Cerebellar cortex (tissue), 1 donor: ENCODE results near the gene RNASEH2B.
A peak's percentile ranks its signal among the peaks of the same experiment; 100 is the strongest.

Source experiments
- DNase-seq: peaks from one replicate; pipeline ENCODE4 v3.0.0-alpha.2; 2015; ENCODE audit warnings: low spot score

The RNASEH2B gene

GRCh38 chr13:50909605-50910484 is at the start of gene RNASEH2B:
RNASEH2B (plus strand) TSS chr13:50909791; CDS start chr13:50910077, 286 bp downstream.
- DNase-seq = peak; percentile 61

DNA sequence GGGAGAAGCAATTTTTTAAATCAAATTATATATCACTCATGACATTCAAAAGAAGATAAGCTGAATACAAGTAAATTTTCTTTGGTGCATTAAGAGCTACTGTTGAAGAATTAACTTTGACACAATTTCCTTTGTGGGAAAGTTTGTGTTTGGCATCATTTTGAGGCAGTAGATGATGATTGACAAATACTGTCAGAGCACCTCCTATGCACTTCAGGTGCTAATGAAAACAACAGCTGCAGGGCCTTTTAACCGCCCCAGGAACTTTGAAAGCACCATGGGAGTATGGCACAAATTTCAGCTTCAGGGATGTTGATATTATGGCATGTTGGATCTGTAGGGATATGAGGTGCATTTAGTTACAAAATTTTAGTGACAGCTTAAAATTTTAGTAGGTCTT is 45.1 kb upstream of the RNASEH2B start:
- DNase-seq = no peak

GRCh38 chr13:50866817-50867636 is 42.6 kb upstream of the RNASEH2B start:
- DNase-seq = no peak

- no peak for DNase-seq
Measured at GRCh38 chr13:50867637-50867945, 42.0 kb upstream of the RNASEH2B start.

DNA sequence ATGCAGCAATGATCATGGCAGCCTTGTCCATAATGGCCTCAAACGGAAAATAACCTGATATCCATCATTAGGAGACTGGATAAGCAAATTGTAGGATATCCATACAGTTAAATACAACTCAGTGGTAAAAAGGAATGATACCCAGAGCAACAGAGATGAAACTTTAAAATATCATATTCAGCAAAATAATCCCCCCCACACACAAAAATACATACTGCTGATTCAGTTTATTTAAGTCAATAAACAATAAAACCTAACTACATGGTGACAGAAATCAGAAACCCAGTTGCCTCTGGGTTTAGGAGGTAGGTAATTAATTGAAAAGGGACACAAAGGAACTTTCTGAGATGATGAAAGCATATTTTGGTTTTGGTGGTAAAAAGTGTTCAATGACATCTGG is 38.2 kb upstream of the RNASEH2B start:
- DNase-seq = no peak

DNA sequence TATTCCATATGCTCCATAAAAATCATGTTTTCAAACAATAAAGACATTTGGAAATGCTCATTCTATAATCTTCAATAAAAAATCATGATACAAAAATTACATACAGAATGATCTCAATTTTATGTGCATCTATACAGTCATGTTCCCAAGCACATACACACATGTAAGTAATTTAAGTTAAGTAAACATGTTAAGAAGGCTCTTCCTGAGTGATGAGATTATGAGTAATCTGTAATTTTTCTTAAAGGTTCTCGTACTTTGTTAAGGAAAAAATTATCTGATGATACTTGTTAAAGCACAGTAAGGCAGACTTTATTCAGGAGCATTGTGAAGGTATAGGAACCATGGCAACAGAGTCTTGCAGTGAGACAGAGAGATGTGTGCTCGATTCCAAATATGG is 36.1 kb upstream of the RNASEH2B start:
- DNase-seq = no peak

- no peak for DNase-seq
Measured at GRCh38 chr13:50873991-50874390, 35.6 kb upstream of the RNASEH2B start.

DNA sequence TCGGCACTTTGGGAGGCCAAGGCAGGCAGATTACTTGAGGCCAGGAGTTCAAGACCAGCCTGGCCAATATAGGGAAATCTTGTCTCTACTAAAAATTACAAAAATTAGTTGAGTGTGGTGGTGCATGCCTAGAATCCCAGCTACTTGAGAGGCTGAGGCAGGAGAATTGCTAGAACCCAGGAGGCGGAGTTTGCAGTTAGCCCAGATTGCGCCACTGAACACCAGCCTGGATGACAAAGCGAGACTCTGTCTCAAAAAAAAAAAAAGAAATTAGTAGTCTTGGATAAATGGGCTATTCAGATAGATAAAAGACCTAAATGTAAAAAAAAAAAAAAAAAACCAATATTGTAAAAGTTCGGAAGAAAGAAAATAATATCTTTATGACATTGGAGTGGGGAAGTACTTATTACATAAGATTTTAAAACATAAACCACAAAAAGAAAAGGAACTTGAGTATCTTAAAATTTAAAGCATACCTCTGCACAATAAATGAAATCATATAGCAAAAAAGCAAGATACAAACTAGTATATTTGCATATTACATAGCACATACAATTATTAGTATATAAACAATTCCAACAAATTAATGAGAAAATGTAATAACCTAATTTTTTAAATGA is 26.7 kb upstream of the RNASEH2B start:
- DNase-seq = no peak

GRCh38 chr13:50883728-50884127 is 25.9 kb upstream of the RNASEH2B start:
- DNase-seq = no peak

DNA sequence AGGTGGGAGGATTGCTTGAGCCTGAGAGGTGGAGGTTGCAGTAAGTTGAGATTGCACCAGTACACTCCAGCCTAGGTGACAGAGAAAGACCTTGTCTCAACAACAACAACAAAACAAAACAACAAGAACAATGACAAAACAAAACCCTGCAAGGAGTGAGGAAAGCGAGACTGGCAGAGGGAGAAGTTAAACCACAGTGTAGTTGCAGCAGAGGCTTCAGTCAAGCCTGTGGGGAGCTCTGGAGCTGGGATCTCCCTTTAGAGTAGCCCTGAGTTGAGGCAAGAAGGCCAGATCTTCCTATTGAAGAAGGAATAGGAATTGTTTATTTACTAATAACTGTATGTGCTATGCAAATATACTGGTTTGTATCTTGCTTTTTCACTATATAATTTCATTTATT is 25.3 kb upstream of the RNASEH2B start:
- no peak for DNase-seq

- no peak for DNase-seq
Measured at GRCh38 chr13:50887151-50887550, 22.4 kb upstream of the RNASEH2B start.

DNA sequence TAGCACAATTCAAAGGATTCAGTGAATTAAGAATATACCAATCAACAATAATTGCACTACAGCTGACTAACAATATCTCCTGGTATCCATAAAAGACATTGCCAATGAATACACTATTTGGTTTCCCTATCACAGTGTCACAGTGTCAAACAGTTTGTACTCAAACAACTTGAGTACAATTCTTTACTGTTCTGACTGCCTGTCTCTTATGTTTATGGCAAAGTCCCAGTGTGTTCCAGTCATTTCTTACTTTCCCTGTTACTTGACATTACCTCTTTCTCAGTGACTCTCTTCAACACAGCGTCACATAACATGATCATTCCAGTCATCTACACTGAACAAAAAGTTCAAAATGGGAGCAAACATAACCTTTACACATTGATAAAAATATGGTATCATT is 21.2 kb upstream of the RNASEH2B start:
- no peak for DNase-seq

- DNase-seq = no peak
Measured at GRCh38 chr13:50889317-50889716, 20.3 kb upstream of the RNASEH2B start.

DNA sequence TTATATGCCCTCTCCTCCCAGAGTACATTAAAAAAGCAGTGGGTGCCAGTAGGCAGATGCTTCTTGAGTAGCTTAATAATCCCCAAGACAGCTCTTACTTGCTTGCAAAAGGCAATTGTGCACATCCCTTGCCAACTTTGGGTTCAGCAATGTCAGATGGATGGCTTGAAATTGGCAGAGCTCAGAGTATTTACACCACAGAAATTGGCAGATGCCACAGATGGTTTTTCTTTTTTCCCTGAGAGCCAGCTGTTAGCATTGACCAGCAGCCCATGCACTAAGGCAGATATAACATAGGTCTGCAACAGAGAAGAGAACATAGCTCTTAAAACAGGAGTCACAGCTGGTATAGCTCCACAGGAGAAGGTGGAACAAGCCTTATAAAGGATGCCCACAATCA is 18.4 kb upstream of the RNASEH2B start:
- DNase-seq = no peak

GRCh38 chr13:50892210-50892944 is 17.2 kb upstream of the RNASEH2B start:
- no peak for DNase-seq

DNA sequence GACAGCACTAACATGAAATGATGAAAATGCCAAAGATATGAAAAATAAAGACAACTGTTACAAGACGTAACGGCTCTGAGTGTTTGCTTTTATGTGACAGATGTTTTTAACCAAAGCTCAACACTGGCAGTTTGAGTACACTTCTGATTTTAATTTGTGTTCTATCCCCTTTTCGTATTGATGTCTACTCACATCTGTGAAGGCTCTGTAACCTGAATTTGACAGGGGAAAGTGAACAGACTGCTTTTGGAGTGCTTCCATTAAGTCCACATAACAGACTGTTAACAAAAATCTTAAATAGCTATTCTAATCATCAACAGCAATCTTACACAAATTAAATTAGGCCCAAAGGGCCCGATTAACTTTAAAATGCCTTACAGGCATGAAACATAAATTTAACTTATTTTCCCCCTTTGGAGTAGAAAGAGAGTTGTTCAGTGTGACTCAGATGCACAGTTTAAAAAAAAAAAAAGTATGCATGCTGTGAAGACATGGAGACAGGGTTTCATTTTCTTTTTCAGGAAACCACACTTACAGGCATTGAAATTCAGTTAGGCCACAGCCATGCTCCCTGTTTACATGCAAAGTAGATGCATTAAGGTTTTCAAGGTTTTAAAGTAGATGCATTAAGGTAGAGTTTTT is 16.3 kb upstream of the RNASEH2B start:
- DNase-seq = no peak

DNA sequence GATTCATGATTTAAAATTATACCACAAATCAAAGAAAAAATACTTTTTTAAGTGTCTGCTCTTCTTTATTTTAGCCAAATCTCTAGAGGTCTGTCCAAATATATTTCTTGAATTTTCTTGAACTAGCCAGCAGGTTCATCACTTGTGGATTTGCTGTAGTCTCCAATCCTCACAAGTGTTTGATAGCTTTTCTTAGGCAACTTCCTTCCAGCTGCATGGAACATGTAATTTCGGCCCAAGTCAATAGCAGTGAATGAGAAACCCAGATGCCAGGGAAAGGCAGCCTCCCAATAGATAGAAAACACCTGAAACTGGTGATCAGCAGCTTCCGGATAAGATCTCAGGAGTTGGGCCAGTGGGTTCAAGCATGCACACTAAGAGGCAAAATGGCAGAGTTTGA is 15.6 kb upstream of the RNASEH2B start:
- no peak for DNase-seq

GRCh38 chr13:50894504-50894903 is 15.1 kb upstream of the RNASEH2B start:
- DNase-seq = no peak

- DNase-seq = no peak
Measured at GRCh38 chr13:50898338-50898737, 11.3 kb upstream of the RNASEH2B start.

- no peak for DNase-seq
Measured at GRCh38 chr13:50901701-50902100, 7.9 kb upstream of the RNASEH2B start.

DNA sequence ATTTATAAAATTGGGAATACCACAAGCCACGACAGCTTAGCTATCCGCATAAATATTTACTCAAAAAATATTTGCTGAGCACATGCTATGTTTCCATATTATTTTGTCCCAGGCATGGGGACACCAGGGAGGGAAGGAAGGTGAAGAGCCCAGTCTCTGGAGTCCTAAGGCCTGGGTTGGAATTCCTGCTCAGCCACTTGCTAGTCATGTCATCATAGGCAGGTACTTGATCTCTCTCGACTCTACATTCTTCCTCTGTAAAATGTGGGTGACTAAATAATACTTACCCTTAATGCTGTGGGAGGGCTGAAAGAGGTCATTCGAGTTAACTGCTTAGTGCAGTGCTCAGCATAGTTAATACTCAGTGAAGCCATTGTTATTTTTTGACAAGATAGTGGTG is 4.3 kb upstream of the RNASEH2B start:
- no peak for DNase-seq

DNA sequence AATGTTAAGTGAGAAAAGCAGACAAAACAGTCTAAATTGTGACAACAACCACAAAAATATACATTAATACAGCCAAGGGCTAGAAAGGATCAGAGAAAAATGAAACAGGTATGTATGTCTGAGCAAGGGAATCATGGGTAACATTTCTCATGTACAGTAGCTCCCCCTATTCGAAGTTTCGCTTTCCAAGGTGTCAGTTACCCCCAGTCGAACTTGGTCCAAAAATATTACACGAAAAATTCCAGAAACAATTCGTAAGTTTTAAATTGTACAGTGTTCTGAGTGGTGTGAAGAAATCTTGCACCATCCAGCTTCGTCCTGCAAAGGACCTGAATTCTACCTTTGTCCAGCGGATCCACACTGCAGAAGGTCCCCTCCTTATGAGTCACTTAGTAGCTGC is 1.8 kb upstream of the RNASEH2B start:
- DNase-seq = no peak
